IMR-90 (cell line): ENCODE data around the gene TRIM21. TPM values are rescaled to one million over a fixed set of nuclear protein-coding genes. Genes with fewer than 3 reads are reported as not detected.

Experiments
- ATAC-seq: fragments of 200-7000 bp; cut with Tn5 transposase; 2 replicates; pipeline ENCODE4 v1.9.1; 2020; ENCODE audit warnings: low read depth, mild to moderate bottlenecking, moderate library complexity
- BruUV-seq: library from RNA; stranded (reverse); fragments of 400-500 nt; replicated peaks from 2 replicates; lab custom pipeline; 2021; lab: Mats Ljungman, UMichigan
- CTCF ChIA-PET: fragments of 300-600 bp; formaldehyde crosslinking; extraction: SDS; loops from one replicate; lab custom pipeline; 2021; ENCODE audit warnings: antibody characterized with exemption; lab: Yijun Ruan, JAX
- POLR2A ChIA-PET: fragments of 300-600 bp; sonication (Branson Sonifier 250); formaldehyde crosslinking; loops from one replicate; lab custom pipeline; 2022; ENCODE audit warnings: antibody characterized with exemption; ENCODE audit not compliant: unreplicated experiment; lab: Charles Lee
- DNase-seq: peaks from one replicate; pipeline ENCODE4 v3.0.0; 2013
- H2AFZ ChIP-seq: replicated peaks from 2 replicates; pipeline ENCODE3; 2013; ENCODE audit warnings: low read length, mild to moderate bottlenecking; ENCODE audit not compliant: poor library complexity
- H2AK5ac ChIP-seq: 2 replicates; pipeline ENCODE4 v1.6.1; 2013; ENCODE audit warnings: low read depth, low read length, inconsistent platforms
- H2AK9ac ChIP-seq: replicated peaks from 2 replicates; pipeline ENCODE3; 2013; ENCODE audit warnings: mild to moderate bottlenecking, low read depth, low read length, moderate library complexity; ENCODE audit not compliant: poor library complexity
- H2BK120ac ChIP-seq: 2 replicates; pipeline ENCODE4 v1.6.1; 2013; ENCODE audit warnings: low read depth, low read length, inconsistent platforms
- H2BK15ac ChIP-seq: 3 replicates; pipeline ENCODE4 v1.6.1; 2013; ENCODE audit warnings: low read depth, low read length, inconsistent platforms
- H2BK20ac ChIP-seq: 2 replicates; pipeline ENCODE4 v1.6.1; 2013; ENCODE audit warnings: low read depth, mild to moderate bottlenecking, inconsistent platforms, low read length, moderate library complexity
- H2BK5ac ChIP-seq: 2 replicates; pipeline ENCODE4 v1.6.1; 2013; ENCODE audit warnings: mild to moderate bottlenecking, low read depth, low read length, inconsistent platforms; ENCODE audit not compliant: poor library complexity, severe bottlenecking
- H3K14ac ChIP-seq: replicated peaks from 2 replicates; pipeline ENCODE4 v1.6.1; 2013; ENCODE audit warnings: low read depth, low read length, inconsistent platforms
- H3K18ac ChIP-seq: 2 replicates; pipeline ENCODE4 v1.6.1; 2013; ENCODE audit warnings: low read depth, low read length, control low read depth
- H3K23ac ChIP-seq: 2 replicates; pipeline ENCODE4 v1.6.1; 2013; ENCODE audit warnings: low read depth, low read length, inconsistent platforms
- H3K27ac ChIP-seq: 2 replicates; pipeline ENCODE4 v1.5.1; 2013; ENCODE audit warnings: mild to moderate bottlenecking, control low read depth, low read length; ENCODE audit not compliant: insufficient read depth
- H3K27me3 ChIP-seq: 2 replicates; pipeline ENCODE4 v1.6.1; 2013; ENCODE audit warnings: low read length; ENCODE audit not compliant: control insufficient read depth, insufficient read depth
- H3K36me3 ChIP-seq: 2 replicates; pipeline ENCODE4 v1.6.1; 2013; ENCODE audit warnings: low read length, mixed read lengths; ENCODE audit not compliant: control insufficient read depth, insufficient read depth
- H3K4ac ChIP-seq: 2 replicates; pipeline ENCODE4 v1.6.1; 2013; ENCODE audit warnings: low read depth, low read length, inconsistent platforms
- H3K4me1 ChIP-seq: 2 replicates; pipeline ENCODE4 v1.6.1; 2013; ENCODE audit warnings: low read length, mixed read lengths; ENCODE audit not compliant: control insufficient read depth, insufficient read depth
- H3K4me2 ChIP-seq: 2 replicates; pipeline ENCODE4 v1.6.1; 2013; ENCODE audit warnings: low read depth, mild to moderate bottlenecking, control low read depth, low read length, moderate library complexity
- H3K4me3 ChIP-seq: 2 replicates; pipeline ENCODE4 v1.5.1; 2013; ENCODE audit warnings: low read depth, mild to moderate bottlenecking, control low read depth, low read length, moderate library complexity; ENCODE audit not compliant: insufficient read depth
- H3K56ac ChIP-seq: 2 replicates; pipeline ENCODE4 v1.6.1; 2013; ENCODE audit warnings: low read length, inconsistent platforms; ENCODE audit not compliant: insufficient read depth; ENCODE audit errors: extremely low read depth
- H3K79me1 ChIP-seq, 2 experiments: 2 replicates each; pipeline ENCODE4 v1.6.1; 2013; ENCODE audit warnings: low read length in 2 of 2, inconsistent platforms in 1 of 2, low read depth in 1 of 2
- H3K9ac ChIP-seq: 2 replicates; pipeline ENCODE4 v1.6.1; 2013; ENCODE audit warnings: low read depth, low read length, control low read depth
- H3K9me1 ChIP-seq: 2 replicates; pipeline ENCODE4 v1.6.1; 2013; ENCODE audit warnings: low read length, inconsistent platforms; ENCODE audit not compliant: insufficient read depth
- H3K9me3 ChIP-seq: 2 replicates; pipeline ENCODE4 v1.6.1; 2013; ENCODE audit warnings: low read length; ENCODE audit not compliant: control insufficient read depth, insufficient read depth
- H4K20me1 ChIP-seq: 2 replicates; pipeline ENCODE4 v1.6.1; 2013; ENCODE audit warnings: low read length, inconsistent platforms; ENCODE audit not compliant: insufficient read depth
- H4K5ac ChIP-seq: 2 replicates; pipeline ENCODE4 v1.6.1; 2013; ENCODE audit warnings: mild to moderate bottlenecking, low read depth, low read length, control low read depth
- H4K8ac ChIP-seq, 2 experiments: 2 replicates each; pipeline ENCODE4 v1.6.1; 2013; ENCODE audit warnings: low read depth in 2 of 2, low read length in 2 of 2, control low read depth in 1 of 2, inconsistent platforms in 1 of 2
- H4K91ac ChIP-seq: 2 replicates; pipeline ENCODE4 v1.6.1; 2013; ENCODE audit warnings: low read depth, low read length, inconsistent platforms; ENCODE audit not compliant: insufficient read depth
- BHLHE40 ChIP-seq: fragments of 150-350 bp; IDR thresholded peaks from 2 replicates; pipeline ENCODE4 v1.6.1; 2016; ENCODE audit warnings: mild to moderate bottlenecking, low read depth, low read length
- CHD1 ChIP-seq: IDR thresholded peaks from 2 replicates; pipeline ENCODE4 v1.6.1; 2012; ENCODE audit warnings: low read depth, low read length, improper control_type of control experiment
- WGBS, 2 experiments: methylation state at CpG; one replicate each; pipeline versions ENCODE4 v1.1.5 to v1.1.7; 2013; ENCODE audit warnings: missing lambda C conversion rate in 2 of 2; ENCODE audit not compliant: insufficient read length in 1 of 2; ENCODE audit errors: extremely low coverage in 2 of 2; 5-methylcytosine and 5-hydroxymethylcytosine counted together
- dilution Hi-C: fragments of 300-500 bp; cut with HindIII; formaldehyde crosslinking; loops from one replicate; pipeline ENCODE4 v1.14.3; 2018; ENCODE audit warnings: low sequenced_read_pairs; ENCODE audit not compliant: unreplicated experiment
- in situ Hi-C: fragments of 300-500 bp; cut with MboI; formaldehyde crosslinking; loops from 3 replicates; pipeline ENCODE4 v1.14.3; 2019; ENCODE audit warnings: low sequenced_read_pairs, inconsistent platforms, mixed read lengths
- intact Hi-C: fragments of 100-400 bp; cut with micrococcal nuclease; formaldehyde crosslinking; loops from 2 replicates; pipeline ENCODE4 v1.10.0; 2022
- polyA plus RNA-seq, 3 experiments: library from polyadenylated mRNA; depleted of rRNA; stranded (reverse); fragments of >200 nt; gene quantifications; 2 replicates each; pipeline ENCODE4 v1.2.3, GENCODE V29; 2012; ENCODE audit warnings: low replicate concordance in 1 of 3
- total RNA-seq: library from RNA; depleted of rRNA; stranded (reverse); fragments of >200 nt; gene quantifications from 2 replicates; pipeline ENCODE4 v1.2.3, GENCODE V29; 2012

TRIM21 gene
- total and polyA plus RNA-seq, 2 of the 4 experiments (the other 2 are of a cell fraction): 13.9 to 19.2 TPM

DNA sequence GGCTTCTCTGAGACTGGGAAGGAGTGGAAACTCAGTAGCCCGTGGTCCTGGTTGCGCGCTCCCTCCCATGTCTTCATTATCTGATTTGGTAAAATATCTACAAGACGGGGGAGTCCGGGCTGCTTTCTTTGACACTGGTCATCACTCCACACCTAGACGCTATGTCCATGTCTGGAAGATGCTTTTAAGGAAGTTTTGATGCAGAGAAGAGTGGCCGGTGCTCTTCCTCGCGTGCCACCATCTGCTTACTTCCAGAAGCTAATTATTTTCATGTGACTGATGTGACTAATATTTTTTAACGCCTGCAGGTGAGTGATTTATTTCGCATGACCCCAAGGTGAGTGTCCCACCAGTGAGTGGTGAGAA lies 339 bp upstream of the TRIM21 start:
- Histone ChIP-seq H2BK15ac (no peak overlapping the region), H4K20me1 (no peaks in the 10 kb centered on the region), H3K4ac (no peak overlapping the region), H2BK5ac (no peak overlapping the region), H3K27ac (no peak overlapping the region), H3K56ac (no peak overlapping the region), H3K9ac (no peak overlapping the region), H3K27me3 (no peaks in the 10 kb centered on the region), H2BK120ac (no peak overlapping the region), H3K4me2 (peak overlapping the region; percentile 67), H4K5ac (no peak overlapping the region), H2AFZ (peak overlapping the region; percentile 99), H3K9me1 (peaks cover 3% of the 10 kb centered on the region; the same call in 1 of the 2 replicates), H4K8ac (no peak overlapping the region), H3K9me3 (no peaks in the 10 kb centered on the region), H4K91ac (no peak overlapping the region), H3K14ac (no peak overlapping the region), H3K4me1 (no peaks in the 10 kb centered on the region), H3K36me3 (peaks cover 11% of the 10 kb centered on the region), H3K79me1 (peaks cover 4 to 6% of the 10 kb centered on the region in 2 experiments; a peak in 3 of 4 replicates), H2AK5ac (no peak overlapping the region), H3K18ac (no peak overlapping the region), H3K4me3 (peak overlapping the region; percentile 96; the same call in 1 of the 2 replicates), H2AK9ac (peak overlapping the region; percentile 38), H3K23ac (no peak overlapping the region), H2BK20ac (no peak overlapping the region)
- ChIA-PET CTCF (interaction anchor here (1.5 kb wide), 1 partner anchor 20 kb away, joined by 4 read pairs; no protein-coding TSS in a partner anchor), POLR2A (no interaction called here)
- BruUV-seq: no TSS peak
- in situ Hi-C loops (no loop called here), intact Hi-C loops (loop anchor here (5.0 kb wide), 1 partner anchor 207 kb away; no protein-coding TSS in a partner anchor), dilution Hi-C loops (no loop called here)
- ATAC-seq (peak; percentile 12; the same call in 1 of the 2 replicates), DNase-seq (no peak)
- no CpG with 5 or more reads among the region's 11 CpGs for WGBS, 2 experiments
- TF ChIP-seq BHLHE40 (no peak), CHD1 (no peak)
